ENCODE measurements around the gene TSHZ2.
"Not testable (repeated sequence)": the region's sequence is repeated elsewhere in the genome, so short reads cannot be mapped to it uniquely, and the experiment has no call there.

TSHZ2 gene

DNA sequence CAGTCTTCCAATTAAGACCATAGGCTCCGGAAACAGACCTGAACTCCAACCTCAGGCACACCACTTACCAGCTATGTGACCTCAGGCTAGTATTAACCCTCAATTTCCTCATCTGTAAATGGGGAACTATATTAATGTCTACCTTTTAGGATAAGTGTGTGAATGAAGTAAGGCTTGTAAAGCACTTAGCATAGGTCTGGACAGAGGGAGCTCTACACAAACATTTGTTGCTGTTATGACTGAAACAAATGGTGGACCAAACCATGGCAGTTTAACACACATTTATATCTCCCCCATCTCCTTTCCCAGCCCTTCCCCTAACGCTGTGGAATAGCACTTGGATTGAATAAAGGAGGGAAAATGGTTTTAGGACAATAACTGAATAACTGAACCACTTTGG, 48.7 kb downstream of the TSHZ2 start:
- peaks cover 9% of the 10 kb centered on the region for H3K4me1 ChIP-seq (ENCODE audit: insufficient read depth, low read length, severe bottlenecking)

DNA sequence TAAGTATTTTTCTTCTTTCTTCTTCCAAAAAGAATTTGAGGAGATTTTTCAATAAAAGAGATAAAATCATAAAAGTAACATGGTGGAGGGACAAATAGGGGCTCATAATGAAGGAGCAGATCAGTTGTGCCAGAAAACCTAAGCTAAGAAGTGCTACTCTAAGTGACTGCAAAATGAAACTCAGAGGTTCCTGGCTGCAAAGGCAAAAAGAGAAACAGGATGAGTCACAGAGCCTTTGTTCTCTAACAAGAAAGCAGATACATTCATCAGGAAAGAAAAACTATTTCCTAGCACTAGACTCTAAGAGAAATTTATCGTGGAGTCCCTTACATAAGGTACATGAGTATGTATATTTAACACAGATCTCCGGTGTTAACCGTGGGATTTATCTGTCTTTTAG, 49.8 kb downstream of the TSHZ2 start:
- no peak for TF ChIP-seq CTCF (IDR thresholded peaks at IDR 0.05; ENCODE audit: low read length)
- TF ChIP-seq EZH2 (IDR thresholded peaks at IDR 0.05; ENCODE audit: borderline replicate concordance, low read length), result no peak
- no peaks in the 10 kb centered on the region for H3K36me3 ChIP-seq (ENCODE audit: insufficient read depth, low read length)
- no peaks in the 10 kb centered on the region for H3K27me3 ChIP-seq (ENCODE audit: insufficient read depth, low read length)
- H3K9me3 ChIP-seq (ENCODE audit: low read length), result 0 out of 2 replicates have a peak, but pooled peaks cover 2% of the 10 kb centered on the region
- H3K4me2 ChIP-seq (ENCODE audit: low read length), result peak overlapping the region; percentile 17; the same call in 1 of the 2 replicates
- no peak overlapping the region for H3K4me3 ChIP-seq (ENCODE audit: low read depth, low read length, poor library complexity, severe bottlenecking)
- no peaks in the 10 kb centered on the region for H3K79me2 ChIP-seq (ENCODE audit: insufficient read depth, low read length)
- no peak overlapping the region for H3K9ac ChIP-seq (ENCODE audit: low read length)
- H4K20me1 ChIP-seq (ENCODE audit: insufficient read depth, low read length), result no peaks in the 10 kb centered on the region
- H3K9me2 ChIP-seq (ENCODE audit: low read depth, low read length), result no peaks in the 10 kb centered on the region
- no peaks in the 10 kb centered on the region for H3F3A ChIP-seq (ENCODE audit: insufficient read depth, low read length)
- H2AFZ ChIP-seq (ENCODE audit: low read length), result 0 out of 2 replicates have a peak overlapping the region, but pooled peaks have one; percentile 52
- H3K4me1 ChIP-seq (ENCODE audit: insufficient read depth, low read length, severe bottlenecking), result peaks cover 9% of the 10 kb centered on the region
- H3K27ac ChIP-seq (ENCODE audit: low read depth, low read length, poor library complexity, severe bottlenecking), result no peak overlapping the region

More for the DNA sequence above, 48.7 kb downstream of the TSHZ2 start:
- Histone ChIP-seq H3K27me3 (ENCODE audit: insufficient read depth, low read length) (no peaks in the 10 kb centered on the region), H3K4me3 (ENCODE audit: low read depth, low read length, poor library complexity, severe bottlenecking) (no peak overlapping the region), H3K79me2 (ENCODE audit: insufficient read depth, low read length) (no peaks in the 10 kb centered on the region), H3F3A (ENCODE audit: insufficient read depth, low read length) (no peaks in the 10 kb centered on the region), H3K9me2 (ENCODE audit: low read depth, low read length) (no peaks in the 10 kb centered on the region), H4K20me1 (ENCODE audit: insufficient read depth, low read length) (no peaks in the 10 kb centered on the region), H3K9me3 (ENCODE audit: low read length) (0 out of 2 replicates have a peak, but pooled peaks cover 2% of the 10 kb centered on the region), H3K36me3 (ENCODE audit: insufficient read depth, low read length) (no peaks in the 10 kb centered on the region), H2AFZ (ENCODE audit: low read length) (0 out of 2 replicates have a peak overlapping the region, but pooled peaks have one; percentile 17), H3K9ac (ENCODE audit: low read length) (no peak overlapping the region), H3K27ac (ENCODE audit: low read depth, low read length, poor library complexity, severe bottlenecking) (no peak overlapping the region), H3K4me2 (ENCODE audit: low read length) (no peak overlapping the region)
- TF ChIP-seq CTCF (IDR thresholded peaks at IDR 0.05; ENCODE audit: low read length), result peak; percentile 15; the same call in 1 of the 2 replicates
- TF ChIP-seq EZH2 (IDR thresholded peaks at IDR 0.05; ENCODE audit: borderline replicate concordance, low read length), result no peak

GRCh38 chr20:53023732-53024520, 51.8 kb downstream of the TSHZ2 start:
- TF ChIP-seq EZH2 (IDR thresholded peaks at IDR 0.05; ENCODE audit: borderline replicate concordance, low read length), result no peak
- TF ChIP-seq CTCF (IDR thresholded peaks at IDR 0.05; ENCODE audit: low read length), result no peak
- Histone ChIP-seq H3K27me3 (ENCODE audit: insufficient read depth, low read length) (no peaks in the 10 kb centered on the region), H3K9me2 (ENCODE audit: low read depth, low read length) (no peaks in the 10 kb centered on the region), H3K79me2 (ENCODE audit: insufficient read depth, low read length) (no peaks in the 10 kb centered on the region), H3K4me1 (ENCODE audit: insufficient read depth, low read length, severe bottlenecking) (peaks cover 9% of the 10 kb centered on the region), H2AFZ (ENCODE audit: low read length) (no peak overlapping the region), H3K4me2 (ENCODE audit: low read length) (no peak overlapping the region), H3K36me3 (ENCODE audit: insufficient read depth, low read length) (no peaks in the 10 kb centered on the region), H4K20me1 (ENCODE audit: insufficient read depth, low read length) (no peaks in the 10 kb centered on the region), H3K9ac (ENCODE audit: low read length) (no peak overlapping the region), H3K4me3 (ENCODE audit: low read depth, low read length, poor library complexity, severe bottlenecking) (no peak overlapping the region), H3K27ac (ENCODE audit: low read depth, low read length, poor library complexity, severe bottlenecking) (no peak overlapping the region), H3F3A (ENCODE audit: insufficient read depth, low read length) (no peaks in the 10 kb centered on the region), H3K9me3 (ENCODE audit: low read length) (0 out of 2 replicates have a peak, but pooled peaks cover 2% of the 10 kb centered on the region)

GRCh38 chr20:53024653-53025052, 52.5 kb downstream of the TSHZ2 start:
- H3K9me3 ChIP-seq (ENCODE audit: low read length); H3F3A ChIP-seq (ENCODE audit: insufficient read depth, low read length): not testable (repeated sequence)

More at GRCh38 chr20:53024653-53025052, 52.5 kb downstream of the TSHZ2 start:
- not testable (repeated sequence) for H3K79me2 ChIP-seq (ENCODE audit: insufficient read depth, low read length); H3K4me1 ChIP-seq (ENCODE audit: insufficient read depth, low read length, severe bottlenecking); H3K27me3 ChIP-seq (ENCODE audit: insufficient read depth, low read length); H2AFZ ChIP-seq (ENCODE audit: low read length); H3K36me3 ChIP-seq (ENCODE audit: insufficient read depth, low read length); H3K9ac ChIP-seq (ENCODE audit: low read length); H3K27ac ChIP-seq (ENCODE audit: low read depth, low read length, poor library complexity, severe bottlenecking); H3K9me2 ChIP-seq (ENCODE audit: low read depth, low read length); H4K20me1 ChIP-seq (ENCODE audit: insufficient read depth, low read length); H3K4me2 ChIP-seq (ENCODE audit: low read length); H3K4me3 ChIP-seq (ENCODE audit: low read depth, low read length, poor library complexity, severe bottlenecking)

Measured in OCI-LY1 (cell line).